Rectal smooth muscle tissue (tissue), 1 donor: ENCODE results near the gene DHRS7B.

Experiments used
- H3K27ac ChIP-seq: one replicate; pipeline ENCODE4 v1.7.0; 2013; ENCODE audit warnings: low read depth, low read length, inconsistent platforms
- H3K27me3 ChIP-seq: one replicate; pipeline ENCODE4 v1.7.0; 2013; ENCODE audit warnings: low read length; ENCODE audit not compliant: control insufficient read depth, insufficient read depth
- H3K36me3 ChIP-seq: one replicate; pipeline ENCODE4 v1.7.0; 2013; ENCODE audit warnings: low read length; ENCODE audit not compliant: control insufficient read depth, insufficient read depth
- H3K4me1 ChIP-seq: one replicate; pipeline ENCODE4 v1.7.0; 2013; ENCODE audit warnings: low read length; ENCODE audit not compliant: control insufficient read depth, insufficient read depth
- H3K4me3 ChIP-seq: one replicate; pipeline ENCODE4 v1.7.0; 2013; ENCODE audit warnings: low read length
- H3K9ac ChIP-seq: one replicate; pipeline ENCODE4 v1.7.0; 2013; ENCODE audit warnings: low read length

DHRS7B gene

GRCh38 chr17:21165922-21166594 lies 39.3 kb downstream of the DHRS7B start:
- Histone ChIP-seq H3K27ac (peak overlapping the region; percentile 86), H3K36me3 (no peaks in the 10 kb centered on the region), H3K27me3 (no peaks in the 10 kb centered on the region), H3K4me1 (peaks cover 26% of the 10 kb centered on the region), H3K4me3 (no peak overlapping the region), H3K9ac (no peak overlapping the region)

DNA sequence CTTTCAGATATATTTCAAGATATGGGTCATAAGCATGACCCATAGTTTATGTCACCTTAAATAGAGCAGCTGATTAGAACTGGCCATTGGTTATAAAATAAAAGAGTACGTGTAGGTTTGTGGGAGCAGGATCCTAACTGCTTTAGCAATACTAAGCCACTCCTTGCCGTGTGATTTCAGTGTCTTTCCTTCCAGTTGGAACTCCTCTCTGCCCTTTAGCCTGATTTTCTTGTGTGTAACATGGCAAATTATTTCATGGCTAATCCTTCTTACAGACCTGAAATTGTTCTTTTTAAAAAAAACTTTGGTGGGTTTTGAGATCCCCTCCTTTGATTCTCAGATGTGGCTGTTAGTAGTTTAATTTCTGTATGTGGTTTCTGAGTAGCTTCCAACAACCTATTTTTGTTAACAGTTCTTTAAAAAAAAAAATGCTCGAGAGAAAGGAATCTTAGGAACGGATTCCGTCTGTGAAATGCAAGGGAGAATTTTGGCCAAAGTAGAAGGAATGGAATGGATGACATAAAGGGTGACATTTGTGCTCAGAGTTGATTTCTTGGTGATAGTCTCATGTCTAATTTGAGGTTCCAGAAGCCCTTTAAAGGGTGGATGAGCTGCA lies 39.9 kb downstream of the DHRS7B start:
- no peaks in the 10 kb centered on the region for H3K36me3 ChIP-seq
- H3K9ac ChIP-seq = no peak overlapping the region
- no peak overlapping the region for H3K4me3 ChIP-seq
- peaks cover 26% of the 10 kb centered on the region for H3K4me1 ChIP-seq
- H3K27ac ChIP-seq = peak overlapping the region; percentile 86
- H3K27me3 ChIP-seq = no peaks in the 10 kb centered on the region

- H3K36me3 ChIP-seq = no peaks in the 10 kb centered on the region
- no peak overlapping the region for H3K4me3 ChIP-seq
- no peaks in the 10 kb centered on the region for H3K27me3 ChIP-seq
- H3K4me1 ChIP-seq = peaks cover 26% of the 10 kb centered on the region
- H3K9ac ChIP-seq = no peak overlapping the region
- H3K27ac ChIP-seq = peak overlapping the region; percentile 86
Observed at GRCh38 chr17:21167303-21167702, 40.5 kb downstream of the DHRS7B start.

- peaks cover 23% of the 10 kb centered on the region for H3K4me1 ChIP-seq
Observed at GRCh38 chr17:21168555-21168865, 41.7 kb downstream of the DHRS7B start.

GRCh38 chr17:21169496-21169895 lies 42.7 kb downstream of the DHRS7B start:
- Histone ChIP-seq H3K27me3 (no peaks in the 10 kb centered on the region), H3K9ac (no peak overlapping the region), H3K4me1 (peaks cover 30% of the 10 kb centered on the region), H3K36me3 (peaks cover 8% of the 10 kb centered on the region), H3K27ac (no peak overlapping the region), H3K4me3 (no peak overlapping the region)

More at GRCh38 chr17:21168555-21168865, 41.7 kb downstream of the DHRS7B start:
- Histone ChIP-seq H3K27me3 (no peaks in the 10 kb centered on the region), H3K9ac (no peak overlapping the region), H3K27ac (no peak overlapping the region), H3K36me3 (peaks cover 6% of the 10 kb centered on the region), H3K4me3 (no peak overlapping the region)

GRCh38 chr17:21170809-21171208 lies 44.0 kb downstream of the DHRS7B start:
- H3K4me3 ChIP-seq = no peak overlapping the region
- no peaks in the 10 kb centered on the region for H3K27me3 ChIP-seq
- H3K4me1 ChIP-seq = peaks cover 33% of the 10 kb centered on the region
- no peak overlapping the region for H3K9ac ChIP-seq
- H3K27ac ChIP-seq = peak overlapping the region; percentile 48
- peaks cover 8% of the 10 kb centered on the region for H3K36me3 ChIP-seq

DNA sequence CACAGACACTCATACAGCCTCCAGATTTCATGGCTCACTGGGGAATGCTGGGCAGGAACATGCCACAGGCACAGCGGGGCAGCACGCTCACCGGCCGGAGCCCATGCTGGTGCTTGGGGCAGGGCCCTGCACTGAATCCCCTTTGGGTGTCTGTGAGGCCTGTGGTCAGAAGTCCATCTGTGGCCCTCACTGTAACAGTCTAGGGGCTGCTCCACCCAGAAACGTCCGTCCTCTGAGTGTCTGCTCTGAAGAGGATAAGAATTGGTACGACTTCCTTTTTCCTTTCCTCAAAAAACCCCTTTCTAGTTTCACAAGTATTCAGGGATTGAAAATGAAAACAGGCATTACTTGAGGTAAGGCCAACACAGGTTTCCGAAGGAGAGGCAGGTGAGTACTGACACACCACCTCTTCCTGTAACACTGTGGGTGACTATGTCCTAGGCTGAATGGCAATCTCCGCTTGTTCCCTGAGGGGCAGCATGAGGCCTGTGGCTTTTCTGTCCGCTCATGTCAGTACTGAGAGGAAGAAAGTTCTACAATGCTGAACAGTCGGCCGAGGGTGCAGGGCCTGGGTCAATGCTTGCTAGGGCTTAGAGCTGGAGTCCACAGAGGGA lies 44.7 kb downstream of the DHRS7B start:
- Histone ChIP-seq H3K4me3 (no peak overlapping the region), H3K9ac (no peak overlapping the region), H3K27ac (peak overlapping the region; percentile 48), H3K36me3 (peaks cover 8% of the 10 kb centered on the region), H3K27me3 (no peaks in the 10 kb centered on the region), H3K4me1 (peaks cover 27% of the 10 kb centered on the region)

DNA sequence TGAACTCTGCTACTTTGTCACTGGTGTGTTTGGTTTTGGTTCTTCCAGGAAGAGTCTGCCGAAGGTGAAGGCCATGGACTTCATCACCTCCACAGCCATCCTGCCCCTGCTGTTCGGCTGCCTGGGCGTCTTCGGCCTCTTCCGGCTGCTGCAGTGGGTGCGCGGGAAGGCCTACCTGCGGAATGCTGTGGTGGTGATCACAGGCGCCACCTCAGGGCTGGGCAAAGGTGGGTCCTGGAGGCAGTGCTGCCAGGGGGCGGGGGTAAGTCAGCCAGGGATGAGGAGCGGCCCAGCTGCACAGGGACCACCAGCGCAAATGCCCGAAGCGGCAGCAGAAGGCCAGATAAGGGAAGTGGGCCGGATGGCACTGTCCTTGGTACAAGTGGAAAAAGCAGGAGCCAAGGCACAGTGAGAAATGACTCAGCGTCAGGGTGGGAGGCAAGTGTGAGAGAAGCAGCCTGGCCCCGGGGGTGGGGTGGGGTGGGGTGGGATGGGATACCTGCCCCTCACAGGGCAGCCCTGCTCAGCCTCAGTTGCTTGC lies 45.3 kb downstream of the DHRS7B start:
- Histone ChIP-seq H3K4me1 (peaks cover 21% of the 10 kb centered on the region), H3K27ac (no peak overlapping the region)

DNA sequence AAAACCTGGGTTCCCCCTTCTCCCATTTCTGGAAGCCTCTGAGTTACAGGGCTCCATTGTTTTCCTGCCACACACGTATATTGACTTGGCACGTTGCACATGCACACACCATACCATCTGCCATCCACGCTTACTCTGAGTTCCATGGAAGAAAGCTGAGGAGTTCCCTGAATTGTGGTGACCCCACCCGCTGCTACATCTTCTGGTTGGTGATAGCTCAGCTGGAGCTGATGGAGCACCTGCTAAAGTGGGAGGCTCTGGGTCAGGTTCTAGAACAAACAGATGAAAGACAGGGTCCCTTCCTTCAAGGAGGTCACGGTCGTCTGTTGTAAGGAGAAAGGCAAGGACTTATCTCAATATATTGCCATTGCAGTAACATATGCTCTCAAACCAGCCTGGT lies 46.1 kb downstream of the DHRS7B start:
- Histone ChIP-seq H3K36me3 (peaks cover 8% of the 10 kb centered on the region), H3K27ac (no peak overlapping the region), H3K4me3 (no peak overlapping the region), H3K9ac (no peak overlapping the region), H3K27me3 (no peaks in the 10 kb centered on the region), H3K4me1 (peaks cover 15% of the 10 kb centered on the region)

More for the DNA sequence above, 45.3 kb downstream of the DHRS7B start:
- no peaks in the 10 kb centered on the region for H3K27me3 ChIP-seq
- no peak overlapping the region for H3K9ac ChIP-seq
- peaks cover 8% of the 10 kb centered on the region for H3K36me3 ChIP-seq
- no peak overlapping the region for H3K4me3 ChIP-seq

GRCh38 chr17:21173543-21173942 lies 46.8 kb downstream of the DHRS7B start:
- no peak overlapping the region for H3K4me3 ChIP-seq
- H3K36me3 ChIP-seq = peaks cover 8% of the 10 kb centered on the region
- H3K4me1 ChIP-seq = peaks cover 15% of the 10 kb centered on the region
- H3K27me3 ChIP-seq = no peaks in the 10 kb centered on the region
- no peak overlapping the region for H3K27ac ChIP-seq
- no peak overlapping the region for H3K9ac ChIP-seq

- H3K4me3 ChIP-seq = no peak overlapping the region
- peaks cover 15% of the 10 kb centered on the region for H3K4me1 ChIP-seq
- H3K27me3 ChIP-seq = no peaks in the 10 kb centered on the region
- no peak overlapping the region for H3K9ac ChIP-seq
- no peak overlapping the region for H3K27ac ChIP-seq
- peaks cover 8% of the 10 kb centered on the region for H3K36me3 ChIP-seq
Observed at GRCh38 chr17:21174186-21174585, 47.4 kb downstream of the DHRS7B start.

GRCh38 chr17:21174713-21175112 lies 47.9 kb downstream of the DHRS7B start:
- peaks cover 8% of the 10 kb centered on the region for H3K36me3 ChIP-seq
- H3K4me1 ChIP-seq = peaks cover 15% of the 10 kb centered on the region
- no peaks in the 10 kb centered on the region for H3K27me3 ChIP-seq
- H3K9ac ChIP-seq = no peak overlapping the region
- no peak overlapping the region for H3K4me3 ChIP-seq
- H3K27ac ChIP-seq = no peak overlapping the region
